ENCODE data around the gene SLC12A6.
A peak's percentile ranks its signal among the peaks of the same experiment; 100 is the strongest.

Gene SLC12A6

DNA sequence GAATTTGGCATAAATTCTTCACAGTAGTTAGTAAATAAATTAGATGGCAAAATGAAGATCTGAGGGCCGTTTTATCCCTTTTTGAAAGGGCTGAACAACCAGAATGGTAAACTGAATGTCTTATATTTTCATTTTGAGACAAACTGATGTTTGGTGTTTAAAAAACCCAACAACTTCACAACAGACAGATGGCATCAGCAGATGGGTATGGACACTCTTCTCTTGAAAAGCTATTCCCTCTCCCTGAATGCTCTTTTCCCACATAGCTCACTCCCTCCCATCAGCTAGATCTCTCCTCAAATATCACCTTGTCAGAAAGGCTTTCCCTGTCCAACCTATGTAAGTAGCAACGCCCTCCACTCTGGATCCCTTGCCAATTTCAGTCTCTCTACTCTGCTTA lies 79.4 kb downstream of the SLC12A6 start:
- TF ChIP-seq, protein P1, sequence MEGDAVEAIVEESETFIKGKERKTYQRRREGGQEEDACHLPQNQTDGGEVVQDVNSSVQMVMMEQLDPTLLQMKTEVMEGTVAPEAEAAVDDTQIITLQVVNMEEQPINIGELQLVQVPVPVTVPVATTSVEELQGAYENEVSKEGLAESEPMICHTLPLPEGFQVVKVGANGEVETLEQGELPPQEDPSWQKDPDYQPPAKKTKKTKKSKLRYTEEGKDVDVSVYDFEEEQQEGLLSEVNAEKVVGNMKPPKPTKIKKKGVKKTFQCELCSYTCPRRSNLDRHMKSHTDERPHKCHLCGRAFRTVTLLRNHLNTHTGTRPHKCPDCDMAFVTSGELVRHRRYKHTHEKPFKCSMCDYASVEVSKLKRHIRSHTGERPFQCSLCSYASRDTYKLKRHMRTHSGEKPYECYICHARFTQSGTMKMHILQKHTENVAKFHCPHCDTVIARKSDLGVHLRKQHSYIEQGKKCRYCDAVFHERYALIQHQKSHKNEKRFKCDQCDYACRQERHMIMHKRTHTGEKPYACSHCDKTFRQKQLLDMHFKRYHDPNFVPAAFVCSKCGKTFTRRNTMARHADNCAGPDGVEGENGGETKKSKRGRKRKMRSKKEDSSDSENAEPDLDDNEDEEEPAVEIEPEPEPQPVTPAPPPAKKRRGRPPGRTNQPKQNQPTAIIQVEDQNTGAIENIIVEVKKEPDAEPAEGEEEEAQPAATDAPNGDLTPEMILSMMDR (IDR thresholded peaks at IDR 0.05): no peak

DNA sequence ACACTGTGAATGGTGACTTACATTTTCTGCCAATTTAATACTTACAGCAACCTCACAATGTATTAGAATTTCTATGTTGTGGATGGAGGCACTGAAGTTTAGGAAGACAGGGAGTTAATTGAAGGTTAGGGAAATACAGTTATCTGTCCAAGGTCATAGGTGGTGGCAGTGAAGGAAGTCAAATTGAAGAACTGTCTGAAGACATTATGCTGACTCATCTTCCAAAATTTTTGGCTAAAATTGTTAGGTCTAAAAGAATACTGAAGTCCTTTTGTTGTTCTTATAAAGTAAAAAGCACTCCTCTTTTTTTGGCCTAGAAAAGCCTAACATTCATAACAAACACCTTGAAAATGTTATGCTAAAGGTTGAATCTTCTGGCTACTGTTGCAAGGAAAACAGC lies 85.0 kb downstream of the SLC12A6 start:
- TF ChIP-seq, protein P1 (IDR thresholded peaks at IDR 0.05): no peak

DNA sequence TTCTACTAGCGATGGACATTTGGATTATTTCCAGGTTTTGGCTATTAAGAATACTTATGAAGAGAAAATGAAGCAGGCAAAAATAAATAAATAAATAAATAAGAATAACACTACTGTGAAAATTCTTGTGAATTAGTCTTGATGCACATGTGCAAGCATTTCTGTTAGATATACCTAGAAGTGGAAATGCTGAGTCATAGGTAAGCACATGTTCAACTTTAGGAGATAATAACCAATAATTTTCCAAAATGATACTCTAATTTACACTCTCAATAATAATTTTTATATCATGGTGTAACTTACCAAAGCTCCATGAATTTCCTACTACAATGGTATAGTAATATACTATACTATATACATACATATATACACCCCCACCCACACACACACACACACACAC lies 89.4 kb downstream of the SLC12A6 start:
- TF ChIP-seq, protein P1 (IDR thresholded peaks at IDR 0.05): no peak

DNA sequence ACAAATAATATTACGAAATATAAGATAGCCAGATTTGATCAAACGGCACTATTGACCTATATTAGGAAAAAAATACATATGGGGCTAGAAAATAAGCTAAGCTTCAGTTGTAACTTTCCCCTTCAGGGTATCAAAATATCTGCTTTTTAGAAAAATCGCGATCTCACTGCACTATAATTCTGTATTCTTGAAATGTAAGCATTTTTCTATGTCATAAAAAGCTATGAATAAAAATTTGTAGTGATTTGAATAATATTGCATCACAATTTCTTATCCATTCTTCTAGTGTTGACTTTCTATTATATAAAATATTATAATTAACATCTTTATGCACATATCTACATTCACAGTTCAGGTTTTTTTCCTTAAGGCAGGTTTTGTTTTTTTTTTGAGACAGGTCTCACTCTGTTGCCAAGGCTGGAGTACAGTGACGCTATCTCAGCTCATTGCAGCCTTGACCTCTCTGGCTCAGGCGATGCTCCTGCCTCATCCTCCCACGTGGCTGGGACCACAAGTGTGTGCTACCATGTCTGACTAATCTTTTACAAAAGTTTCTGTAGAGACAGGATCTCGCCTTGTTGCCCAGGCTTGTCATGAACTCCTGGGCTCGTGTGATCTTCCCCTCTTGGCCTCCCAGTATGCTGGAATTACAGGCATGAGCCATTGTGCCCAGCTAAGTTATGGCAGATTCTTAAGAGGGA lies 91.2 kb downstream of the SLC12A6 start:
- TF ChIP-seq, protein P1 (IDR thresholded peaks at IDR 0.05): no peak

DNA sequence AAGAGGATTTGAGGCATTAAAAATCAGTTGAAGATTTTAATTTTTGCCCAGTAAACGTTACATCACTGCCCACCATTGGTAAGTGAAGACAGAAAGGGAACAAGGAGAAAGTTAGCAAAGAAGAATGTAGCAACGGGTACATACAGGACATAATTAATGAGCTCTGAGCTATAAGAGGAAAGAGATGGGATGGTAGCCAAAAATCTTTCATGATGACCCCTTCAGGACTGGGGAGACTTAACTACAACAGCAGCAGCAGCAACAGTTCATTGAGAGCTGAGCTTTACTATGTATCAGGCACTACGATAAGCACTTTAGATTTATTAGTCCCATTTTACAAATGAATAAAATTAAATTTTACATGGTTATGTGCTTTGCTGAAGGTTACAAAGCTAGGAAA lies 94.4 kb downstream of the SLC12A6 start:
- TF ChIP-seq, protein P1 (IDR thresholded peaks at IDR 0.05): no peak

DNA sequence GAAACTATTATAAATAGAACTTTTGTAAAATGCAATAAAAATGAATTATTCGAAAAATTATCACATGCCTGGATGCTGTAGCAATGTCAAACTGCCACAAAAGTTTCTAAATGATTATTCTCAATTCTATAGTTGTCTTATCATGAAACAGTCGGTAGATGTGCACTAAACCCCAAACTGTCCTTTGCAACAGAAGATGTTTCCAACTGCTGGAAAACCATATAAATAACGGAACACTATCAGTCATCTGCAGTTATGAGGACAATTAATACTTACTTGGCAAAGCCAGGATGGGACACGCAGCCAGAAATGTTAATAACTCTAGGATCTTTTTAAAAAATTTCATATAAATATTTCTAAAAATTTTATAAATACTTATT lies 95.3 kb downstream of the SLC12A6 start:
- TF ChIP-seq, protein P1 (IDR thresholded peaks at IDR 0.05): no peak

DNA sequence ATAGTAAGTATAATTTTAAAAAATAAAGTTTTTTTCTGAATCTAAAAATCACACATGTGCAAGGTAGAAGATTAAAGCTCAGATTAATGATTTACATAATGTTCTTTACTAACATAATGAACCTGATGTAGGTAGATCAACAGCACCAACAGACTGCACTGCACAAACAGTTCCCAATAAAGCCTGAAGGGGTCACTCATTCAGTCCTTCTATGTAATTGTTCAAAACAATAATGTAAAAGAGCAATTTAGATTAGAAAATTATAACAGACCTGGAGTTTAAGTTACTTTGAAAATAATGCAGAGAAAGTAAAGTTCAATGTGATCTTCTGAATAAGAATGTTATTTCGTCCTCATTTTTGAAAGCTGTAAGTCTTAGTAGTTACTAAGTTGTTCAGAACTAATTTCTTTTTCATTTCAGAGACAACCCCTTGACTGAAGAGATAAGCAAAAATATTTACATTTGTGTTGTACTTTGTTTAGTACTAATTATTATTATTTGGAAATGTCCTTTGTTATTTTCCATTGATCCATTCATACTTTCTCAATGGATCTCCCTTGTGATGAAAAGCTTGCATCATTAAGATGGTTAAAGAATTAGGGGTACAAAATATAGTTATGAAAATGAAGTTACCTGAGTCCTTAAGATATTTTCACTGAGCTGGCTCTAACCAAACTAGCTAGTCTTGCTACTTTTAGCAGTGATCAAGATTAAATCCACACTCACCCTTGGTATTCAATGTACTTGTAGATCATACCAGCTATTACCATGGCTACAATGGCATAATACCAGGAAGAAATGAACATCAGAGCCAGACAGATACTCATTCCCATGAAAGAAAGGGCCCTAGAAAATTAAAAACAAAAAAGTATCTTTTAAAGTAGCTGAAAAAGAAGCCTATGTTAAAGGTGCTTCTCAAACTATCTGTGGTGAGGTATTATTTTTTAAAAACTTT lies 95.9 kb downstream of the SLC12A6 start:
- TF ChIP-seq, protein P1 (IDR thresholded peaks at IDR 0.05): peak; percentile 85
